ENCODE results near the gene TCN2.

DNA sequence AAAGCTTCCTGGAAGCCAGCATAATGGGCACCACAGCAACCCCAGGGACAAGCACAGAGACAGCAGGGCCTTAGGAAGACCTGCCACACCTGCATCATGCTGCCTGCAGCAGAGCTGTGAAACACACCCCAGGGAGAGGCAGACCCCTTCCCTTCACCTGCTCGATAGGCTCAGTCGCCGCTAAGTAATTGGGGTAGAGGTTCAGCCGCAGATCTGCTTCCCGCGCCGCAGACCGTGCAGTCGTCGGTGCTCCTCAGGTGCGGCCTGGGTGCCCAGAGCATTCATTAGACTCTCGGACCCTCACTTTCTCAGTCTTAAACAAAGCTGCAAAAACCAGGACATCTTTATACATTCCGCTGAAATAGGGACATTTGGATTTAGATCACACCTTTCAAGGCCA is 57.8 kb downstream of the TCN2 start:
- TF ChIP-seq EZH2phosphoT487 (IDR thresholded peaks at IDR 0.05) (no peak), CTCF (IDR thresholded peaks at IDR 0.05) (no peak), EZH2 (IDR thresholded peaks at IDR 0.05) (no peak)

All from neural progenitor cell (in vitro differentiated cells).